PFSK-1 (cell line): ENCODE results near the gene WDPCP.

ENCODE experiments used
- POLR2AphosphoS5 ChIP-seq: IDR thresholded peaks from 2 replicates; pipeline ENCODE4 v1.6.1; 2012; ENCODE audit warnings: low read depth, mild to moderate bottlenecking, control low read depth, low read length, moderate library complexity
- SIN3A ChIP-seq: IDR thresholded peaks from 2 replicates; pipeline ENCODE4 v1.6.1; 2012; ENCODE audit warnings: mild to moderate bottlenecking, low read length, moderate library complexity, borderline replicate concordance; ENCODE audit not compliant: insufficient read depth
- TAF1 ChIP-seq: IDR thresholded peaks from 2 replicates; pipeline ENCODE4 v1.6.1; 2012; ENCODE audit warnings: low read length, control low read depth, borderline replicate concordance; ENCODE audit not compliant: insufficient read depth
- TF ChIP-seq, protein P1 (sequence below), 2 experiments: IDR thresholded peaks; 2 replicates each; pipeline versions ENCODE4 v1.6.1 to v1.8.0; 2011 to 2012; ENCODE audit warnings: low read depth in 2 of 2, low read length in 2 of 2, control low read depth in 1 of 2, inconsistent platforms in 1 of 2, mild to moderate bottlenecking in 1 of 2, moderate library complexity in 1 of 2; ENCODE audit not compliant: insufficient read depth in 1 of 2

GRCh38 chr2:63078852-63079606, 509.2 kb downstream of the WDPCP start:
- TF ChIP-seq POLR2AphosphoS5 (no peak), TAF1 (no peak), SIN3A (no peak)
- TF ChIP-seq, protein P1, sequence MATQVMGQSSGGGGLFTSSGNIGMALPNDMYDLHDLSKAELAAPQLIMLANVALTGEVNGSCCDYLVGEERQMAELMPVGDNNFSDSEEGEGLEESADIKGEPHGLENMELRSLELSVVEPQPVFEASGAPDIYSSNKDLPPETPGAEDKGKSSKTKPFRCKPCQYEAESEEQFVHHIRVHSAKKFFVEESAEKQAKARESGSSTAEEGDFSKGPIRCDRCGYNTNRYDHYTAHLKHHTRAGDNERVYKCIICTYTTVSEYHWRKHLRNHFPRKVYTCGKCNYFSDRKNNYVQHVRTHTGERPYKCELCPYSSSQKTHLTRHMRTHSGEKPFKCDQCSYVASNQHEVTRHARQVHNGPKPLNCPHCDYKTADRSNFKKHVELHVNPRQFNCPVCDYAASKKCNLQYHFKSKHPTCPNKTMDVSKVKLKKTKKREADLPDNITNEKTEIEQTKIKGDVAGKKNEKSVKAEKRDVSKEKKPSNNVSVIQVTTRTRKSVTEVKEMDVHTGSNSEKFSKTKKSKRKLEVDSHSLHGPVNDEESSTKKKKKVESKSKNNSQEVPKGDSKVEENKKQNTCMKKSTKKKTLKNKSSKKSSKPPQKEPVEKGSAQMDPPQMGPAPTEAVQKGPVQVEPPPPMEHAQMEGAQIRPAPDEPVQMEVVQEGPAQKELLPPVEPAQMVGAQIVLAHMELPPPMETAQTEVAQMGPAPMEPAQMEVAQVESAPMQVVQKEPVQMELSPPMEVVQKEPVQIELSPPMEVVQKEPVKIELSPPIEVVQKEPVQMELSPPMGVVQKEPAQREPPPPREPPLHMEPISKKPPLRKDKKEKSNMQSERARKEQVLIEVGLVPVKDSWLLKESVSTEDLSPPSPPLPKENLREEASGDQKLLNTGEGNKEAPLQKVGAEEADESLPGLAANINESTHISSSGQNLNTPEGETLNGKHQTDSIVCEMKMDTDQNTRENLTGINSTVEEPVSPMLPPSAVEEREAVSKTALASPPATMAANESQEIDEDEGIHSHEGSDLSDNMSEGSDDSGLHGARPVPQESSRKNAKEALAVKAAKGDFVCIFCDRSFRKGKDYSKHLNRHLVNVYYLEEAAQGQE (IDR thresholded peaks at IDR 0.05; ENCODE audit: insufficient read depth in 1 of 2, low read depth in 2 of 2, low read length in 2 of 2) = no peak
